ENCODE measurements around the gene KIAA1671. TPM values are rescaled to one million over a fixed set of nuclear protein-coding genes. Genes with fewer than 3 reads are reported as not detected.
A peak's percentile ranks its signal among the peaks of the same experiment; 100 is the strongest.

Gene KIAA1671
- total RNA-seq, 1 donor from 2014 or later = 17.3 TPM

GRCh38 chr22:25091458-25091857 lies 138.9 kb downstream of the KIAA1671 start:
- Histone ChIP-seq H3K79me2 (ENCODE audit: low read depth) (no peaks in the 10 kb centered on the region), H3K4me1 (no peaks in the 10 kb centered on the region), H3K9me3 (ENCODE audit: low read depth) (no peaks in the 10 kb centered on the region), H3K36me3 (no peaks in the 10 kb centered on the region), H3K9ac (no peak overlapping the region), H3K4me2 (no peak overlapping the region), H4K20me1 (ENCODE audit: low read depth) (peaks cover 22% of the 10 kb centered on the region), H3F3A (ENCODE audit: low read depth) (no peaks in the 10 kb centered on the region), H3K27ac (no peak overlapping the region), H2AFZ (replicated peaks) (no peak overlapping the region), H3K4me3 (no peak overlapping the region), H3K27me3 (no peaks in the 10 kb centered on the region)
- Mint-ChIP-seq H3K4me1 (peaks cover 16% of the 10 kb centered on the region), H3K9me3 (no peaks in the 10 kb centered on the region), H3K36me3 (peaks cover 2% of the 10 kb centered on the region), H3K27ac (no peak overlapping the region), H3K4me3 (no peak overlapping the region), H3K27me3 (ENCODE audit: insufficient read depth, low read depth) (peaks cover 5% of the 10 kb centered on the region)
- DNase-seq (ENCODE audit: low spot score) = no peak
- TF ChIP-seq EZH2 (IDR thresholded peaks at IDR 0.05) (no peak), CTCF (IDR thresholded peaks at IDR 0.05) (no peak), EZH2phosphoT487 (IDR thresholded peaks at IDR 0.05) (no peak)

- Histone ChIP-seq H3K36me3 (no peaks in the 10 kb centered on the region), H4K20me1 (ENCODE audit: low read depth) (peaks cover 16% of the 10 kb centered on the region), H2AFZ (replicated peaks) (no peak overlapping the region), H3K9ac (no peak overlapping the region), H3K27me3 (no peaks in the 10 kb centered on the region), H3K27ac (no peak overlapping the region), H3F3A (ENCODE audit: low read depth) (no peaks in the 10 kb centered on the region), H3K79me2 (ENCODE audit: low read depth) (no peaks in the 10 kb centered on the region), H3K4me2 (no peak overlapping the region), H3K4me1 (no peaks in the 10 kb centered on the region), H3K9me3 (ENCODE audit: low read depth) (no peaks in the 10 kb centered on the region), H3K4me3 (no peak overlapping the region)
- TF ChIP-seq CTCF (IDR thresholded peaks at IDR 0.05) (no peak), EZH2phosphoT487 (IDR thresholded peaks at IDR 0.05) (no peak), EZH2 (IDR thresholded peaks at IDR 0.05) (no peak)
- Mint-ChIP-seq H3K36me3 (peaks cover 2% of the 10 kb centered on the region), H3K27ac (no peak overlapping the region), H3K4me3 (no peak overlapping the region), H3K9me3 (no peaks in the 10 kb centered on the region), H3K27me3 (ENCODE audit: insufficient read depth, low read depth) (peaks cover 5% of the 10 kb centered on the region), H3K4me1 (peaks cover 18% of the 10 kb centered on the region)
- DNase-seq (ENCODE audit: low spot score) = no peak
These were observed 139.6 kb downstream of the KIAA1671 start for GRCh38 chr22:25092119-25092518.

- peak overlapping the region; percentile 85 for H3K27ac Mint-ChIP-seq
- H3F3A ChIP-seq (ENCODE audit: low read depth) = peaks cover 7% of the 10 kb centered on the region
- no peak for DNase-seq (ENCODE audit: low spot score)
- H4K20me1 ChIP-seq (ENCODE audit: low read depth) = peaks cover 25% of the 10 kb centered on the region
- H3K9me3 ChIP-seq (ENCODE audit: low read depth) = no peaks in the 10 kb centered on the region
- H3K79me2 ChIP-seq (ENCODE audit: low read depth) = no peaks in the 10 kb centered on the region
- H3K27me3 Mint-ChIP-seq (ENCODE audit: insufficient read depth, low read depth) = peaks cover 12% of the 10 kb centered on the region
- no peak overlapping the region for H3K4me3 ChIP-seq
- no peak overlapping the region for H3K9ac ChIP-seq
- peaks cover 11% of the 10 kb centered on the region for H3K4me1 ChIP-seq
- no peaks in the 10 kb centered on the region for H3K27me3 ChIP-seq
- no peak overlapping the region for H3K27ac ChIP-seq
- H2AFZ ChIP-seq (replicated peaks) = no peak overlapping the region
- H3K36me3 ChIP-seq = no peaks in the 10 kb centered on the region
- TF ChIP-seq EZH2 (IDR thresholded peaks at IDR 0.05) = no peak
- TF ChIP-seq EZH2phosphoT487 (IDR thresholded peaks at IDR 0.05) = no peak
- TF ChIP-seq CTCF (IDR thresholded peaks at IDR 0.05) = no peak
- no peak overlapping the region for H3K4me2 ChIP-seq
- peaks cover 35% of the 10 kb centered on the region for H3K4me1 Mint-ChIP-seq
- H3K36me3 Mint-ChIP-seq = peaks cover 2% of the 10 kb centered on the region
- H3K9me3 Mint-ChIP-seq = no peaks in the 10 kb centered on the region
- no peak overlapping the region for H3K4me3 Mint-ChIP-seq
These were observed 142.1 kb downstream of the KIAA1671 start for GRCh38 chr22:25094579-25094978.
